Dedifferentiated amniotic fluid mesenchymal stem cell (primary cell): ENCODE results near the gene SULT2B1.

ENCODE experiments used
- DNase-seq: peaks from one replicate; pipeline ENCODE4 v3.0.0-alpha.2; 2016; ENCODE audit errors: extremely low spot score

The SULT2B1 gene

GRCh38 chr19:48634424-48635262, 82.7 kb downstream of the SULT2B1 start:
- peak; percentile 74 for DNase-seq

- no peak for DNase-seq
Observed at GRCh38 chr19:48635263-48635965, 83.4 kb downstream of the SULT2B1 start.

GRCh38 chr19:48635966-48636858, 84.2 kb downstream of the SULT2B1 start:
- no peak for DNase-seq

GRCh38 chr19:48636859-48637448, 85.0 kb downstream of the SULT2B1 start, which contains the start of gene DBP:
Gene DBP (minus strand): TSS chr19:48637379. CDS start chr19:48636994, 385 bp downstream.
- DNase-seq = no peak

GRCh38 chr19:48637449-48637947, 85.5 kb downstream of the SULT2B1 start:
- DNase-seq = peak; percentile 98

- peak; percentile 94 for DNase-seq
Observed at GRCh38 chr19:48637948-48638830, 86.2 kb downstream of the SULT2B1 start.

- DNase-seq = no peak
Observed at GRCh38 chr19:48638831-48639381, 86.9 kb downstream of the SULT2B1 start.

GRCh38 chr19:48639483-48640375, 87.8 kb downstream of the SULT2B1 start:
- DNase-seq = no peak

GRCh38 chr19:48641850-48642249, 89.9 kb downstream of the SULT2B1 start:
- DNase-seq = no peak

GRCh38 chr19:48642862-48643261, 90.9 kb downstream of the SULT2B1 start:
- no peak for DNase-seq

- DNase-seq = no peak
Observed at GRCh38 chr19:48644355-48644754, 92.4 kb downstream of the SULT2B1 start.

- peak; percentile 60 for DNase-seq
Observed at GRCh38 chr19:48644839-48645619, 93.1 kb downstream of the SULT2B1 start.

GRCh38 chr19:48645620-48646000, 93.6 kb downstream of the SULT2B1 start:
- DNase-seq = no peak

- peak; percentile 67 for DNase-seq
Observed at GRCh38 chr19:48646001-48646721, 94.2 kb downstream of the SULT2B1 start, which contains the start of gene CA11. Gene CA11 (minus strand): TSS chr19:48646187. CDS start chr19:48645632, 555 bp downstream.

GRCh38 chr19:48646722-48647216, 94.8 kb downstream of the SULT2B1 start:
- no peak for DNase-seq

- DNase-seq = no peak
Observed at GRCh38 chr19:48648134-48648533, 96.2 kb downstream of the SULT2B1 start.
